HL-60 (cell line): ENCODE measurements around the gene GSTA2.

Source experiments
- DNase-seq, 2 experiments: peaks; one replicate each; pipeline ENCODE4 v3.0.0-alpha.2; 2010 to 2020; ENCODE audit warnings: low read depth in 1 of 2, low spot score in 1 of 2
- H3K27ac ChIP-seq: fragments of 250-450 bp; sonication (Bioruptor Pico); replicated peaks from 2 replicates; pipeline ENCODE4 v1.5.1; 2020; ENCODE audit warnings: mild to moderate bottlenecking, moderate library complexity
- H3K27me3 ChIP-seq: fragments of 250-450 bp; sonication (Bioruptor Pico); 2 replicates; pipeline ENCODE4 v1.5.1; 2021; ENCODE audit warnings: mild to moderate bottlenecking, moderate library complexity; ENCODE audit not compliant: insufficient read depth, poor library complexity, severe bottlenecking
- H3K4me3 ChIP-seq: replicated peaks from 2 replicates; pipeline ENCODE4 v1.5.1; 2011; ENCODE audit warnings: mild to moderate bottlenecking, control low read depth, low read length; ENCODE audit not compliant: insufficient read depth
- CTCF ChIP-seq: IDR thresholded peaks from one replicate; pipeline ENCODE4 v1.5.1; 2011; ENCODE audit warnings: low read length, control low read depth, inconsistent platforms; ENCODE audit not compliant: insufficient read depth
- GABPA ChIP-seq: IDR thresholded peaks from 2 replicates; pipeline ENCODE4 v1.6.1; 2012; ENCODE audit warnings: low read depth
- POLR2AphosphoS5 ChIP-seq: IDR thresholded peaks from 2 replicates; pipeline ENCODE4 v1.6.1; 2012; ENCODE audit warnings: low read depth
- REST ChIP-seq: IDR thresholded peaks from 2 replicates; pipeline ENCODE4 v1.6.1; 2012; ENCODE audit warnings: low read depth; ENCODE audit not compliant: insufficient replicate concordance
- SPI1 ChIP-seq: IDR thresholded peaks from 2 replicates; pipeline ENCODE4 v1.6.1; 2012; ENCODE audit warnings: low read depth, mild to moderate bottlenecking, borderline replicate concordance

GSTA2 gene

GRCh38 chr6:52726741-52727535 lies 36.3 kb downstream of the GSTA2 start:
- TF ChIP-seq POLR2AphosphoS5: no peak
- TF ChIP-seq GABPA: no peak
- no peak for TF ChIP-seq CTCF
- no peak for TF ChIP-seq REST
- TF ChIP-seq SPI1: no peak
- Histone ChIP-seq H3K27me3 (no peaks in the 10 kb centered on the region), H3K27ac (no peak overlapping the region), H3K4me3 (no peak overlapping the region)
- DNase-seq: no peak

- no peaks in the 10 kb centered on the region for H3K27me3 ChIP-seq
- no peak overlapping the region for H3K4me3 ChIP-seq
- TF ChIP-seq SPI1: no peak
- no peak for TF ChIP-seq CTCF
- TF ChIP-seq REST: no peak
- TF ChIP-seq POLR2AphosphoS5: no peak
- TF ChIP-seq GABPA: no peak
- H3K27ac ChIP-seq: no peak overlapping the region
- no peak for DNase-seq
Observed at GRCh38 chr6:52726193-52726542, 37.1 kb downstream of the GSTA2 start.

GRCh38 chr6:52725535-52726192 lies 37.6 kb downstream of the GSTA2 start:
- Histone ChIP-seq H3K27me3 (no peaks in the 10 kb centered on the region), H3K27ac (no peak overlapping the region), H3K4me3 (no peak overlapping the region)
- no peak for TF ChIP-seq SPI1
- no peak for TF ChIP-seq CTCF
- no peak for DNase-seq

GRCh38 chr6:52725143-52725534 lies 38.1 kb downstream of the GSTA2 start:
- no peak overlapping the region for H3K4me3 ChIP-seq
- H3K27ac ChIP-seq: no peak overlapping the region
- TF ChIP-seq SPI1: no peak
- no peak for TF ChIP-seq REST
- TF ChIP-seq POLR2AphosphoS5: no peak
- TF ChIP-seq CTCF: no peak
- no peak for TF ChIP-seq GABPA
- no peaks in the 10 kb centered on the region for H3K27me3 ChIP-seq
- DNase-seq: no peak
